Smooth muscle cell (in vitro differentiated cells): Measurements from ENCODE around the gene ANTKMT. TPM values are rescaled to one million over a fixed set of nuclear protein-coding genes. Genes with fewer than 3 reads are reported as not detected.

Experiments
- DNase-seq: peaks from one replicate; lab custom pipeline; 2025; ENCODE audit not compliant: unreplicated experiment; lab: John Stamatoyannopoulos, UW
- H2AFZ ChIP-seq: fragments of 200-600 bp; sonication (generic); 2 replicates; pipeline ENCODE4 v1.6.0; 2016; ENCODE audit warnings: antibody characterized with exemption, low read depth, mild to moderate bottlenecking
- H3F3A ChIP-seq: fragments of 200-600 bp; sonication (generic); 2 replicates; pipeline ENCODE4 v1.6.0; 2017; ENCODE audit warnings: antibody characterized with exemption, low read depth
- H3K27ac ChIP-seq: fragments of 200-600 bp; sonication (generic); 2 replicates; pipeline ENCODE4 v1.5.1; 2016; ENCODE audit warnings: low read depth, mild to moderate bottlenecking
- H3K27me3 ChIP-seq: fragments of 200-600 bp; sonication (generic); 2 replicates; pipeline ENCODE4 v1.6.1; 2016; ENCODE audit warnings: low read depth, mild to moderate bottlenecking
- H3K36me3 ChIP-seq: fragments of 200-600 bp; sonication (generic); 2 replicates; pipeline ENCODE4 v1.5.1; 2016; ENCODE audit warnings: low read depth
- H3K4me1 ChIP-seq: fragments of 200-600 bp; sonication (generic); 2 replicates; pipeline ENCODE4 v1.5.1; 2016; ENCODE audit warnings: low read depth
- H3K4me2 ChIP-seq: fragments of 200-600 bp; sonication (generic); 2 replicates; pipeline ENCODE4 v1.6.0; 2016; ENCODE audit warnings: mild to moderate bottlenecking
- H3K4me3 ChIP-seq: fragments of 200-600 bp; sonication (generic); 2 replicates; pipeline ENCODE4 v1.5.1; 2016; ENCODE audit warnings: mild to moderate bottlenecking
- H3K79me2 ChIP-seq: fragments of 200-600 bp; sonication (generic); 2 replicates; pipeline ENCODE4 v1.6.0; 2016; ENCODE audit warnings: low read depth, mild to moderate bottlenecking
- H3K9ac ChIP-seq: fragments of 200-600 bp; sonication (generic); 2 replicates; pipeline ENCODE4 v1.6.0; 2016; ENCODE audit warnings: low read depth
- H3K9me3 ChIP-seq: fragments of 200-600 bp; sonication (generic); replicated peaks from 2 replicates; pipeline ENCODE4 v1.5.1; 2016; ENCODE audit warnings: low read depth
- H4K20me1 ChIP-seq: fragments of 200-600 bp; sonication (generic); 2 replicates; pipeline ENCODE4 v1.6.0; 2016; ENCODE audit warnings: low read depth
- CTCF ChIP-seq: fragments of 200-600 bp; sonication (generic); IDR thresholded peaks from 2 replicates; pipeline ENCODE4 v1.5.1; 2017; ENCODE audit warnings: borderline replicate concordance, mild to moderate bottlenecking, antibody characterized with exemption; ENCODE audit not compliant: insufficient read depth, poor library complexity, severe bottlenecking
- WGBS: methylation state at CpG from one replicate; pipeline ENCODE4 v1.1.7; 2016; ENCODE audit warnings: low lambda C conversion rate; 5-methylcytosine and 5-hydroxymethylcytosine counted together
- polyA plus RNA-seq: library from polyadenylated mRNA; unstranded; fragments of >200 nt; fragmentation: Nextera tagmentation; extraction: Ambion mirVana; gene quantifications from 2 replicates; pipeline ENCODE4 v1.2.1, GENCODE V29; 2016
- total RNA-seq: library from RNA; depleted of rRNA; stranded (reverse); fragments of >200 nt; gene quantifications from 2 replicates; pipeline ENCODE4 v1.2.3, GENCODE V29; 2014

The ANTKMT gene
- total and polyA plus RNA-seq, 2 experiments from 2014 or later: 15.6 to 39.8 TPM

- no peaks in the 10 kb centered on the region for H3F3A ChIP-seq
- WGBS: 82% methylated on average over 11 of the region's 11 CpGs
- H3K9me3 ChIP-seq: no peaks in the 10 kb centered on the region
- no peaks in the 10 kb centered on the region for H3K79me2 ChIP-seq
- H3K4me2 ChIP-seq: no peak overlapping the region
- H3K9ac ChIP-seq: no peak overlapping the region
- no peak overlapping the region for H3K4me3 ChIP-seq
- no peaks in the 10 kb centered on the region for H3K36me3 ChIP-seq
- DNase-seq: no peak
- H3K27me3 ChIP-seq: no peaks in the 10 kb centered on the region
- H2AFZ ChIP-seq: no peak overlapping the region
- no peak for TF ChIP-seq CTCF
- no peak overlapping the region for H3K27ac ChIP-seq
- peaks cover 4% of the 10 kb centered on the region for H3K4me1 ChIP-seq
- no peaks in the 10 kb centered on the region for H4K20me1 ChIP-seq
Measured at GRCh38 chr16:754656-755055, 33.7 kb downstream of the ANTKMT start.

- DNase-seq: no peak
- 96% methylated on average over 5 of the region's 5 CpGs for WGBS
- Histone ChIP-seq H3K79me2 (no peaks in the 10 kb centered on the region), H3K27ac (no peak overlapping the region), H3K4me2 (no peak overlapping the region), H3K36me3 (no peaks in the 10 kb centered on the region), H3K4me3 (no peak overlapping the region), H2AFZ (no peak overlapping the region), H3K9ac (no peak overlapping the region), H3K9me3 (no peaks in the 10 kb centered on the region), H3K4me1 (peaks cover 4% of the 10 kb centered on the region), H3F3A (no peaks in the 10 kb centered on the region), H3K27me3 (no peaks in the 10 kb centered on the region), H4K20me1 (no peaks in the 10 kb centered on the region)
- TF ChIP-seq CTCF: no peak
Measured at GRCh38 chr16:756428-756827, 35.5 kb downstream of the ANTKMT start.

GRCh38 chr16:759110-759910 is 38.4 kb downstream of the ANTKMT start:
- WGBS: 88% methylated on average over 34 of the region's 34 CpGs
- no peaks in the 10 kb centered on the region for H3K36me3 ChIP-seq
- no peaks in the 10 kb centered on the region for H3K4me1 ChIP-seq
- H4K20me1 ChIP-seq: no peaks in the 10 kb centered on the region
- no peaks in the 10 kb centered on the region for H3K9me3 ChIP-seq
- no peaks in the 10 kb centered on the region for H3F3A ChIP-seq
- DNase-seq: no peak
- no peak for TF ChIP-seq CTCF
- H3K4me3 ChIP-seq: no peak overlapping the region
- no peaks in the 10 kb centered on the region for H3K79me2 ChIP-seq
- H3K4me2 ChIP-seq: no peak overlapping the region
- H2AFZ ChIP-seq: no peak overlapping the region
- H3K27me3 ChIP-seq: no peaks in the 10 kb centered on the region
- no peak overlapping the region for H3K27ac ChIP-seq
- H3K9ac ChIP-seq: no peak overlapping the region

GRCh38 chr16:760065-760464 is 39.1 kb downstream of the ANTKMT start:
- Histone ChIP-seq H3K9me3 (no peaks in the 10 kb centered on the region), H3K27ac (no peak overlapping the region), H3F3A (no peaks in the 10 kb centered on the region), H3K9ac (no peak overlapping the region), H3K27me3 (no peaks in the 10 kb centered on the region), H3K4me3 (no peak overlapping the region), H3K79me2 (no peaks in the 10 kb centered on the region), H3K4me2 (no peak overlapping the region), H4K20me1 (no peaks in the 10 kb centered on the region), H3K4me1 (no peaks in the 10 kb centered on the region), H3K36me3 (no peaks in the 10 kb centered on the region), H2AFZ (no peak overlapping the region)
- TF ChIP-seq CTCF: no peak
- DNase-seq: no peak
- WGBS: 89% methylated on average over 14 of the region's 15 CpGs
